NT2/D1 (cell line): ENCODE results near the gene HSFY1.
"Not testable (repeated sequence)": the region's sequence is repeated elsewhere in the genome, so short reads cannot be mapped to it uniquely, and the experiment has no call there.

Source experiments
- SUZ12 ChIP-seq: IDR thresholded peaks from 2 replicates; pipeline ENCODE4 v1.6.1; 2011; ENCODE audit not compliant: insufficient read length, insufficient read depth; ENCODE audit errors: extremely low read depth
- YY1 ChIP-seq: IDR thresholded peaks from 2 replicates; pipeline ENCODE4 v1.6.1; 2011; ENCODE audit not compliant: insufficient read length, insufficient read depth
- ZNF274 ChIP-seq: IDR thresholded peaks from 2 replicates; pipeline ENCODE4 v1.6.1; 2011; ENCODE audit warnings: mild to moderate bottlenecking, low read depth, low read length

- TF ChIP-seq YY1, ZNF274, SUZ12: not testable (repeated sequence)
These were observed 7.6 kb upstream of the HSFY1 start for GRCh38 chrY:18538952-18539351.
